Common myeloid progenitor, CD34-positive (primary cell): Measurements from ENCODE around the gene EPYC.

ENCODE experiments used
- CTCF ChIA-PET: fragments of 350-600 bp; sonication (Branson Sonifier 250); formaldehyde crosslinking; loops from one replicate; lab custom pipeline; 2021; ENCODE audit warnings: antibody characterized with exemption; lab: Charles Lee
- POLR2A ChIA-PET: fragments of 350-600 bp; sonication (Branson Sonifier 250); formaldehyde crosslinking; loops from one replicate; lab custom pipeline; 2021; ENCODE audit warnings: antibody characterized with exemption; lab: Charles Lee
- DNase-seq, 3 donors: peaks; one replicate each; pipeline versions ENCODE4 v3.0.0 to v3.0.0-alpha.2; 2013
- H3K27ac ChIP-seq, 2 experiments: 1 replicate in 1 of 2; 2 replicates in 1 of 2; pipeline ENCODE4 v1.7.0; 2013; ENCODE audit warnings: inconsistent platforms in 2 of 2, low read length in 2 of 2, mild to moderate bottlenecking in 2 of 2, low read depth in 1 of 2, moderate library complexity in 1 of 2; ENCODE audit not compliant: severe bottlenecking in 2 of 2, insufficient read depth in 1 of 2, poor library complexity in 1 of 2
- H3K27me3 ChIP-seq, 5 experiments: replicated peaks in 2 of 5; 1 replicate in 3 of 5; 2 replicates in 2 of 5; pipeline versions ENCODE4 v1.6.1 to v1.7.0; 2013; ENCODE audit warnings: low read length in 4 of 5, mild to moderate bottlenecking in 2 of 5, moderate library complexity in 2 of 5, inconsistent platforms in 1 of 5; ENCODE audit not compliant: insufficient read depth in 5 of 5, control insufficient read depth in 4 of 5
- H3K36me3 ChIP-seq, 4 experiments: 1 replicate in 2 of 4; 2 replicates in 2 of 4; pipeline versions ENCODE4 v1.6.1 to v1.7.0; 2013; ENCODE audit warnings: low read length in 3 of 4, control low read depth in 1 of 4, mild to moderate bottlenecking in 1 of 4; ENCODE audit not compliant: control insufficient read depth in 4 of 4, insufficient read depth in 4 of 4
- H3K4me1 ChIP-seq, 4 experiments: 1 replicate in 3 of 4; 2 replicates in 1 of 4; pipeline versions ENCODE4 v1.6.1 to v1.7.1; 2013; ENCODE audit warnings: low read length in 3 of 4, mild to moderate bottlenecking in 3 of 4, control low read depth in 1 of 4, inconsistent platforms in 1 of 4, moderate library complexity in 1 of 4; ENCODE audit not compliant: control insufficient read depth in 4 of 4, insufficient read depth in 4 of 4; ENCODE audit errors: control extremely low read depth in 1 of 4
- H3K4me3 ChIP-seq, 7 experiments: 1 replicate in 4 of 7; 2 replicates in 3 of 7; pipeline versions ENCODE4 v1.5.1 to v1.7.0; 2013; ENCODE audit warnings: mild to moderate bottlenecking in 7 of 7, low read length in 6 of 7, moderate library complexity in 6 of 7, inconsistent platforms in 2 of 7, low read depth in 2 of 7, control low read depth in 1 of 7; ENCODE audit not compliant: insufficient read depth in 4 of 7, control insufficient read depth in 1 of 7; ENCODE audit errors: extremely low read depth in 1 of 7
- H3K9me3 ChIP-seq, 5 experiments: 1 replicate in 4 of 5; 2 replicates in 1 of 5; pipeline versions ENCODE4 v1.6.1 to v1.7.1; 2013; ENCODE audit warnings: low read length in 4 of 5, mild to moderate bottlenecking in 2 of 5, inconsistent platforms in 1 of 5, low read depth in 1 of 5, moderate library complexity in 1 of 5; ENCODE audit not compliant: control insufficient read depth in 4 of 5, insufficient read depth in 2 of 5; ENCODE audit errors: control extremely low read depth in 1 of 5
- WGBS: methylation state at CpG from one replicate; pipeline ENCODE4 v1.1.5; 2013; ENCODE audit not compliant: insufficient coverage; 5-methylcytosine and 5-hydroxymethylcytosine counted together

EPYC gene

GRCh38 chr12:90938451-90938850, 66.3 kb downstream of the EPYC start:
- Histone ChIP-seq H3K27me3 (no peaks in the 10 kb centered on the region), H3K4me1 (peaks cover 0 to 3% (median 0%) of the 10 kb centered on the region in 4 experiments), H3K27ac (no peak overlapping the region), H3K9me3 (peaks cover 0 to 1% (median 0%) of the 10 kb centered on the region in 5 experiments), H3K36me3 (no peaks in the 10 kb centered on the region), H3K4me3 (no peak overlapping the region)
- ChIA-PET CTCF (no interaction called here), POLR2A (no interaction called here)
- DNase-seq: peak in 2 of 3 donors; percentile 4 to 22
- WGBS: 26% methylated on average over 6 of the region's 6 CpGs

- CTCF ChIA-PET: no interaction called here
Measured at GRCh38 chr12:90937651-90938050, 67.1 kb downstream of the EPYC start.

GRCh38 chr12:90936230-90937005, 68.4 kb downstream of the EPYC start:
- POLR2A ChIA-PET: no interaction called here
- CTCF ChIA-PET: interaction anchor here (0.6 to 1.1 kb wide), 3 partner anchors 10 to 415 kb away, joined by 3 read pairs; no protein-coding TSS in a partner anchor

More at GRCh38 chr12:90937651-90938050, 67.1 kb downstream of the EPYC start:
- Histone ChIP-seq H3K27me3 (no peaks in the 10 kb centered on the region), H3K36me3 (no peaks in the 10 kb centered on the region), H3K9me3 (peaks cover 0 to 3% (median 0%) of the 10 kb centered on the region in 5 experiments), H3K4me3 (no peak overlapping the region), H3K27ac (no peak overlapping the region), H3K4me1 (peaks cover 0 to 3% (median 0%) of the 10 kb centered on the region in 4 experiments)
- POLR2A ChIA-PET: no interaction called here
- 79% methylated on average over 2 of the region's 2 CpGs for WGBS
- no peak for DNase-seq

GRCh38 chr12:90925562-90925961, 79.2 kb downstream of the EPYC start:
- H3K4me1 ChIP-seq: no peaks in the 10 kb centered on the region
- H3K4me3 ChIP-seq: no peak overlapping the region
- H3K9me3 ChIP-seq: peaks cover 0 to 1% (median 0%) of the 10 kb centered on the region in 5 experiments
- CTCF ChIA-PET: no interaction called here
- no peak overlapping the region for H3K27ac ChIP-seq
- DNase-seq: no peak
- POLR2A ChIA-PET: no interaction called here
- WGBS: no CpG with 5 or more reads among the region's 5 CpGs
- no peaks in the 10 kb centered on the region for H3K36me3 ChIP-seq
- H3K27me3 ChIP-seq: no peaks in the 10 kb centered on the region

More at GRCh38 chr12:90936230-90937005, 68.4 kb downstream of the EPYC start:
- 96% methylated on average over 5 of the region's 5 CpGs for WGBS
- DNase-seq: no peak
- no peaks in the 10 kb centered on the region for H3K36me3 ChIP-seq
- H3K27ac ChIP-seq: no peak overlapping the region
- H3K27me3 ChIP-seq: no peaks in the 10 kb centered on the region
- no peak overlapping the region for H3K4me3 ChIP-seq
- peaks cover 0 to 3% (median 0%) of the 10 kb centered on the region in 4 experiments for H3K4me1 ChIP-seq
- H3K9me3 ChIP-seq: peaks cover 0 to 3% (median 0%) of the 10 kb centered on the region in 5 experiments

GRCh38 chr12:90924406-90924805, 80.4 kb downstream of the EPYC start:
- H3K4me3 ChIP-seq: no peak overlapping the region
- POLR2A ChIA-PET: no interaction called here
- no peaks in the 10 kb centered on the region for H3K27me3 ChIP-seq
- WGBS: no CpG with 5 or more reads among the region's 1 CpG
- no peak overlapping the region for H3K27ac ChIP-seq
- no peaks in the 10 kb centered on the region for H3K9me3 ChIP-seq
- DNase-seq: no peak
- CTCF ChIA-PET: no interaction called here
- H3K36me3 ChIP-seq: no peaks in the 10 kb centered on the region
- H3K4me1 ChIP-seq: no peaks in the 10 kb centered on the region

- no peaks in the 10 kb centered on the region for H3K27me3 ChIP-seq
- no peaks in the 10 kb centered on the region for H3K36me3 ChIP-seq
- no peak overlapping the region for H3K27ac ChIP-seq
- H3K4me1 ChIP-seq: no peaks in the 10 kb centered on the region
- POLR2A ChIA-PET: no interaction called here
- no peak for DNase-seq
- H3K4me3 ChIP-seq: no peak overlapping the region
- no peaks in the 10 kb centered on the region for H3K9me3 ChIP-seq
- CTCF ChIA-PET: no interaction called here
Measured at GRCh38 chr12:90922145-90922627, 82.6 kb downstream of the EPYC start.

- H3K9me3 ChIP-seq: no peaks in the 10 kb centered on the region
- H3K4me3 ChIP-seq: no peak overlapping the region
- WGBS: no CpG with 5 or more reads among the region's 1 CpG
- no peaks in the 10 kb centered on the region for H3K4me1 ChIP-seq
- DNase-seq: no peak
- H3K27ac ChIP-seq: no peak overlapping the region
- H3K27me3 ChIP-seq: no peaks in the 10 kb centered on the region
- CTCF ChIA-PET: no interaction called here
- no peaks in the 10 kb centered on the region for H3K36me3 ChIP-seq
- POLR2A ChIA-PET: no interaction called here
Measured at GRCh38 chr12:90921536-90921935, 83.2 kb downstream of the EPYC start.
